Subcutaneous abdominal adipose tissue (tissue), 5 donors: ENCODE measurements around the gene PRMT9.

ENCODE experiments used
- H3K27ac ChIP-seq: one replicate; pipeline ENCODE4 v1.7.0; 2013; ENCODE audit warnings: low read depth, mild to moderate bottlenecking, inconsistent platforms, low read length, moderate library complexity
- H3K27me3 ChIP-seq, 5 donors: one replicate each; pipeline ENCODE4 v1.7.0; 2013; ENCODE audit warnings: low read length in 5 of 5, inconsistent platforms in 1 of 5; ENCODE audit not compliant: control insufficient read depth in 5 of 5, insufficient read depth in 4 of 5
- H3K36me3 ChIP-seq, 5 donors: one replicate each; pipeline ENCODE4 v1.7.0; 2013; ENCODE audit warnings: low read length in 5 of 5; ENCODE audit not compliant: control insufficient read depth in 5 of 5, insufficient read depth in 5 of 5
- H3K4me1 ChIP-seq, 5 donors: one replicate each; pipeline ENCODE4 v1.7.0; 2013; ENCODE audit warnings: low read length in 5 of 5, mild to moderate bottlenecking in 3 of 5, moderate library complexity in 1 of 5; ENCODE audit not compliant: control insufficient read depth in 5 of 5, insufficient read depth in 5 of 5
- H3K4me3 ChIP-seq, 5 donors: one replicate each; pipeline ENCODE4 v1.7.0; 2013; ENCODE audit warnings: low read length in 5 of 5, low read depth in 1 of 5
- H3K9ac ChIP-seq, 5 donors: one replicate each; pipeline ENCODE4 v1.7.0; 2013; ENCODE audit warnings: low read length in 5 of 5, mild to moderate bottlenecking in 4 of 5, moderate library complexity in 3 of 5
- H3K9me3 ChIP-seq, 5 donors: one replicate each; pipeline ENCODE4 v1.7.0; 2013; ENCODE audit warnings: low read length in 5 of 5; ENCODE audit not compliant: control insufficient read depth in 5 of 5
- donor health status: healthy.
- donor health status: healthy.
- donor health status: healthy.
- donor health status: healthy.
- donor health status: healthy.

The PRMT9 gene

DNA sequence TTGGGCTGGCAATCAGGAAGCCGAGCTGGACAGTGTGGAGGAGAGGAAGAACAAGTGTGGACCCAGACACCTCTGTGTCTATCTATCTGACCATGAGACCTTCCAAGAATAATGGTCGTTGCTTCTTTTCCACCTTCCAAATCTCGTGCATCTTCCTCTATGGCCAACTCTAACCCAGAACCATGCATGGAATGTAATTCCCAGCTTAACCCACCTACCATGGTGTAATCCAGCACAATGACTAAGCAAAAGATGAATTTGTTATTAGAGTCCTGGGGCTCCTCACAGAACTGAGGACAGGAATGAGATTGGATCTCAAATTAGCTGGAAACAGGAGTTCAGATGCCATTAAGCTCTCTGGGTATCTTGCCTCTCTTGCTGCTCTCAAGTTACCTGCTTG lies 84.2 kb downstream of the PRMT9 start:
- Histone ChIP-seq H3K4me3 (no peak overlapping the region), H3K9me3 (no peaks in the 10 kb centered on the region), H3K27ac (no peak overlapping the region), H3K36me3 (no peaks in the 10 kb centered on the region), H3K9ac (no peak overlapping the region), H3K27me3 (no peaks in the 10 kb centered on the region), H3K4me1 (peaks cover 0 to 4% (median 2%) of the 10 kb centered on the region in 5 donors)

DNA sequence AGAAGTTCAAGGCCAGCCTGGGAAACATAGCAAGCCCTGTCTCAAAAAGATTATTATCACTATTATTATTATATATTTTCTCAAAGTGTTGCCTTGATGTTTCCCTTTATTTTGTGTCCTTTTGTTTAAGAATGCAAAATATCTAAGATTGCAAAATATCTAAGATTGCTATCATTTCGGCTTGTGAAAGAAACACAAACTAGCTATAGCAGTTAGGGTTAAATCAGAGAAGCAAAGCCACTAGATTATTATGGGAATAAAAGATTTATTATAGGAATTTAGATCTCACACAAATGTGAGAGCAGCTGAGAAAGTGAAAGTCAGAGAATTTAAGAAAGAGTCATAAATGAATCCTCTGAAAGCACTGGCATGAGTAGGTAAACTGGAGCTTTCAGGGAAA lies 84.8 kb downstream of the PRMT9 start:
- Histone ChIP-seq H3K27me3 (no peaks in the 10 kb centered on the region), H3K4me3 (no peak overlapping the region), H3K9ac (no peak overlapping the region), H3K36me3 (no peaks in the 10 kb centered on the region), H3K4me1 (peaks cover 0 to 4% (median 2%) of the 10 kb centered on the region in 5 donors), H3K9me3 (no peaks in the 10 kb centered on the region), H3K27ac (no peak overlapping the region)

GRCh38 chr4:147597561-147597960 lies 86.4 kb downstream of the PRMT9 start:
- Histone ChIP-seq H3K27me3 (no peaks in the 10 kb centered on the region), H3K36me3 (no peaks in the 10 kb centered on the region), H3K9ac (no peak overlapping the region), H3K27ac (no peak overlapping the region), H3K4me3 (no peak overlapping the region), H3K4me1 (peaks cover 0 to 4% (median 2%) of the 10 kb centered on the region in 5 donors), H3K9me3 (no peaks in the 10 kb centered on the region)

GRCh38 chr4:147596981-147597380 lies 87.0 kb downstream of the PRMT9 start:
- H3K4me1 ChIP-seq, result peaks cover 0 to 4% (median 2%) of the 10 kb centered on the region in 5 donors
- no peak overlapping the region for H3K4me3 ChIP-seq
- no peaks in the 10 kb centered on the region for H3K27me3 ChIP-seq
- no peaks in the 10 kb centered on the region for H3K9me3 ChIP-seq
- no peak overlapping the region for H3K9ac ChIP-seq
- H3K36me3 ChIP-seq, result no peaks in the 10 kb centered on the region
- H3K27ac ChIP-seq, result no peak overlapping the region

DNA sequence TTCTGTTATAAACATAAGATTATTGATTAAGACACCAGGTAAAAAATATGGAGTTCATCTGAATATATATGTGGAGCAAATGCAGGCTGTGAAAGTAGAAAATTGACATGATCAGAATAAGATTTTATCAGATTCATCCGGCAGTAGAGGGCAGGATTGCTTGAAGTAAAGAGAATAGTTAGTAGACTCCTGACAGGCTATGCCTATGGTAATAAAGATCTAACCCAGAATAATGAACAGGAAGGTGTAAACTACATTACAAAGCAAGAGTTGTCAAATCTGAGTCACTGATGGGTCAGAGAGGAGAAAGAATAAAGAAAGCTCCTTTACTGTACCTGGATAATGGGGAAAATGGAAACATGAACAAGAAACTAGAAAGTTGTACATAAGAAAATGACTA lies 87.6 kb downstream of the PRMT9 start:
- Histone ChIP-seq H3K4me1 (peaks cover 0 to 4% (median 2%) of the 10 kb centered on the region in 5 donors), H3K27ac (no peak overlapping the region), H3K27me3 (no peaks in the 10 kb centered on the region), H3K36me3 (no peaks in the 10 kb centered on the region), H3K9ac (no peak overlapping the region), H3K4me3 (no peak overlapping the region), H3K9me3 (no peaks in the 10 kb centered on the region)

- H3K36me3 ChIP-seq, result no peaks in the 10 kb centered on the region
- peaks cover 0 to 7% (median 3%) of the 10 kb centered on the region in 5 donors for H3K4me1 ChIP-seq
- H3K9ac ChIP-seq, result no peak overlapping the region
- no peaks in the 10 kb centered on the region for H3K9me3 ChIP-seq
- no peak overlapping the region for H3K4me3 ChIP-seq
- H3K27me3 ChIP-seq, result no peaks in the 10 kb centered on the region
- no peak overlapping the region for H3K27ac ChIP-seq
Observed at GRCh38 chr4:147594578-147594977, 89.4 kb downstream of the PRMT9 start.

GRCh38 chr4:147594107-147594506 lies 89.9 kb downstream of the PRMT9 start:
- no peak overlapping the region for H3K4me3 ChIP-seq

DNA sequence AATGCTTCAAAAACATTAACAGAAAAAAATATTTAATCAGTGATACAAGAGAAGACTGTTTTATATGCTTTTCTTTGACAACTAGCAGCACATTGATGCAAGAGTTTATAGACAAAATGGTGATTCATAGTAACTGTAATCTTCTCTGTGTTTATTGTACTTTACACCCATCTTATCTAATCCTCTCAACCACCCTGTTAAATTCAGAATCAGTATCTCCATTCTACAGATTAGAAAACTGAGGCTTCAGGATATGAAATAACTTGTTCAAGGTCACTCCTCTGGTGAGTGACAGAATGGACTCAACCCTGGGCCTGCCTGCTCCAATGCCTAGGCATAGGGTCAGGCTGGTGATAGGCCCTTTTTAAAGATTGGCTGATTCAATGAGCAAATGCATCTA lies 92.9 kb downstream of the PRMT9 start:
- H3K27ac ChIP-seq, result no peak overlapping the region
- no peak overlapping the region for H3K4me3 ChIP-seq
- no peak overlapping the region for H3K9ac ChIP-seq
- H3K27me3 ChIP-seq, result no peaks in the 10 kb centered on the region
- peaks cover 0 to 8% (median 2%) of the 10 kb centered on the region in 5 donors for H3K4me1 ChIP-seq
- no peaks in the 10 kb centered on the region for H3K36me3 ChIP-seq
- no peaks in the 10 kb centered on the region for H3K9me3 ChIP-seq

More at GRCh38 chr4:147594107-147594506, 89.9 kb downstream of the PRMT9 start:
- no peaks in the 10 kb centered on the region for H3K27me3 ChIP-seq
- H3K4me1 ChIP-seq, result peaks cover 0 to 8% (median 3%) of the 10 kb centered on the region in 5 donors
- H3K9ac ChIP-seq, result no peak overlapping the region
- no peaks in the 10 kb centered on the region for H3K36me3 ChIP-seq
- H3K27ac ChIP-seq, result no peak overlapping the region
- H3K9me3 ChIP-seq, result no peaks in the 10 kb centered on the region

DNA sequence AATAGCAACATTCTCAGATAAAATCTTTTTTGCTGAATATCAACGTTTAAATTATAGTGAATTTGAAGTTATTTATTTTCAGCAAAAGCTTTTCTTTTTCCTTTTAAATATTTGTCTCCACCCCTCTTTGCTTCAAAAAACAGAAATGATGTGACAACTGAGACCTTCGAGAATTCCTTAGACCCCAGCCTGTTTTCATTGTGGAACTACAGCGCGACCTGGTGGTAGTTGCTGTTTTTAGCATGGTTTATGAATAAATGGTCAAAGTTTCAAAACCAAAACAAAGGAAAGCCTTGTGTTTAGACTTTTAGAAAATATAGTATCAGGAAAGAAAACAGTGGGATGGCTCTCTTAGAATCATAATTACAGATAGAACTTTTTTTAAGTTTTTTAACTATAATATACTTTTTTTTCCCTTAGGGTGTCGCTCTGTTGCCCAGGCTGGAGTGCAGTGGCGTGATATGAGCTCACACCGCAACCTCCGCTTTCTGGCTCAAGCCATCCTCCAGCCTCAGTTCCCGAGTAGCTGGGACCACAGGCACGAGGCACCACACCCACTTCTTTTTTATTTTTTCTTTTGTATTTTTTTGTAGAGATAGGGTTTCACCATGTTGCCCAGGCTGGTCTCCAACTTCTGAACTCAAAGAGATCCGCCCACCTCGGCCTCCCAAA lies 93.6 kb downstream of the PRMT9 start:
- Histone ChIP-seq H3K4me1 (peaks cover 0 to 8% (median 2%) of the 10 kb centered on the region in 5 donors), H3K27ac (no peak overlapping the region), H3K36me3 (no peaks in the 10 kb centered on the region), H3K9ac (no peak overlapping the region), H3K27me3 (no peaks in the 10 kb centered on the region), H3K4me3 (no peak overlapping the region), H3K9me3 (peaks cover 0 to under 1% (median 0%) of the 10 kb centered on the region in 5 donors)

DNA sequence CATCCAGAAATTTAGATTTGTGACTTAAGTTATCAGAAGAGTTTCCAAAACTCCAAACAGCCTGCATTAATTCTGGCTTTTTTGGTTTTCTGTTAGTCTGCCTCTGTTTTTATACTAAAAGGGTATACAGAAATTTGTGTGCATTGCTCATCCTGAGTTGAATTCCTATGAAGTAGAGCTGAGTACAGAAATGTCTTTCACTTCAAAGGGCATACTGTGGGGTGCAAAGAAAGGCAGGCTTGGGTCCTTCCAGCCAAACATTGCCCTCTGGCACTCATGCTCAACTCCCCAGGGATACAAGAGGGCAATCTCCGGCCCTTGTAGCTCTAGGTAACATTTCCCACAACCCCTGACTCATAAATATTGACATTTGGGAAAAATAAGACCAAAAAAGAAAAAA lies 94.4 kb downstream of the PRMT9 start:
- H3K36me3 ChIP-seq, result no peaks in the 10 kb centered on the region
- no peak overlapping the region for H3K4me3 ChIP-seq
- H3K27me3 ChIP-seq, result no peaks in the 10 kb centered on the region
- H3K4me1 ChIP-seq, result peaks cover 0 to 8% (median 2%) of the 10 kb centered on the region in 5 donors
- H3K9ac ChIP-seq, result no peak overlapping the region
- H3K27ac ChIP-seq, result no peak overlapping the region
- H3K9me3 ChIP-seq, result peaks cover 0 to 4% (median under 1%) of the 10 kb centered on the region in 5 donors
